HCT116 (cell line): ENCODE results near the gene RAB40AL. TPM values are rescaled to one million over a fixed set of nuclear protein-coding genes. Genes with fewer than 3 reads are reported as not detected.

Experiments
- ATAC-seq: fragments of 200-7000 bp; cut with Tn5 transposase; 2 replicates; pipeline ENCODE4 v1.9.1; 2020; ENCODE audit warnings: mild to moderate bottlenecking, moderate library complexity
- BruUV-seq: library from RNA; stranded (reverse); fragments of 400-500 nt; replicated peaks from 2 replicates; lab custom pipeline; 2021; lab: Mats Ljungman, UMichigan
- CTCF ChIA-PET: fragments of 300-600 bp; sonication (Branson Sonifier 250); formaldehyde crosslinking; loops from one replicate; lab custom pipeline; 2021; ENCODE audit warnings: antibody characterized with exemption; lab: Charles Lee
- POLR2A ChIA-PET: fragments of 300-600, 350-600 bp; sonication (Branson Sonifier 250); formaldehyde crosslinking; loops from one replicate; lab custom pipeline; 2021; ENCODE audit warnings: antibody characterized with exemption; lab: Charles Lee
- RAD21 ChIA-PET, 2 experiments: fragments of 300-600 bp; sonication (Branson Sonifier 250); formaldehyde crosslinking; loops; one replicate each; lab custom pipeline; 2023; ENCODE audit warnings: low total read pairs in 2 of 2; ENCODE audit not compliant: uncharacterized antibody in 2 of 2, unreplicated experiment in 2 of 2, low non-redundant PET in 1 of 2; lab: Charles Lee
- DNase-seq: peaks from one replicate; pipeline ENCODE4 v3.0.0-alpha.2; 2010; ENCODE audit warnings: low read depth, low spot score
- H2AFZ ChIP-seq: fragments of 200-600 bp; shearing (Covaris generic), sonication (generic); 2 replicates; pipeline ENCODE4 v1.6.1; 2017; ENCODE audit warnings: low read depth, mixed run types, mixed read lengths, antibody characterized with exemption, low read length; ENCODE audit not compliant: poor library complexity, severe bottlenecking
- H3K27ac ChIP-seq: 2 replicates; pipeline ENCODE4 v1.5.1; 2012; ENCODE audit warnings: low read depth, low read length
- H3K27me3 ChIP-seq: fragments of 200-600 bp; sonication (generic); 2 replicates; pipeline ENCODE4 v1.6.1; 2016; ENCODE audit warnings: mixed run types, low read length, mixed read lengths; ENCODE audit not compliant: insufficient read depth
- H3K36me3 ChIP-seq, 2 experiments: fragments of 200-500 bp in 1 of 2; fragments of 200-600 bp in 1 of 2; sonication (Bioruptor generic) in 1 of 2; sonication (generic) in 1 of 2; 2 replicates each; pipeline versions ENCODE4 v1.5.1 to v1.6.1; 2014 to 2016; ENCODE audit warnings: low read length in 2 of 2, inconsistent platforms in 1 of 2, mixed read lengths in 1 of 2, mixed run types in 1 of 2; ENCODE audit not compliant: insufficient read depth in 2 of 2, control insufficient read depth in 1 of 2
- H3K4me1 ChIP-seq, 2 experiments: fragments of 200-600 bp in 1 of 2; sonication (generic) in 1 of 2; 2 replicates each; pipeline versions ENCODE4 v1.5.1 to v1.6.1; 2012 to 2017; ENCODE audit warnings: low read length in 2 of 2, inconsistent platforms in 1 of 2, mild to moderate bottlenecking in 1 of 2, mixed read lengths in 1 of 2, mixed run types in 1 of 2, moderate library complexity in 1 of 2; ENCODE audit not compliant: insufficient read depth in 2 of 2, control insufficient read depth in 1 of 2
- H3K4me2 ChIP-seq: fragments of 200-600 bp; sonication (generic); 2 replicates; pipeline ENCODE4 v1.6.1; 2017; ENCODE audit warnings: mixed run types, low read length, mixed read lengths
- H3K4me3 ChIP-seq, 2 experiments: fragments of 200-600 bp in 1 of 2; sonication (generic) in 1 of 2; replicated peaks in 1 of 2; 2 replicates each; pipeline ENCODE4 v1.5.1; 2011 to 2016; ENCODE audit warnings: low read length in 2 of 2, control low read depth in 1 of 2, low read depth in 1 of 2, mild to moderate bottlenecking in 1 of 2, mixed read lengths in 1 of 2, mixed run types in 1 of 2
- H3K79me2 ChIP-seq: fragments of 200-600 bp; sonication (generic); 2 replicates; pipeline ENCODE4 v1.6.1; 2017; ENCODE audit warnings: mild to moderate bottlenecking, mixed run types, low read length, moderate library complexity, mixed read lengths; ENCODE audit not compliant: insufficient read depth
- H3K9ac ChIP-seq: fragments of 200-600 bp; sonication (generic); 2 replicates; pipeline ENCODE4 v1.6.1; 2016; ENCODE audit warnings: low read length, mixed read lengths
- H3K9me2 ChIP-seq: fragments of 200-600 bp; sonication (generic), shearing (Covaris generic); 2 replicates; pipeline ENCODE4 v1.6.1; 2017; ENCODE audit warnings: mixed run types, mild to moderate bottlenecking, moderate library complexity; ENCODE audit not compliant: insufficient read depth
- H3K9me3 ChIP-seq, 2 experiments: fragments of 200-500 bp in 1 of 2; fragments of 200-600 bp in 1 of 2; sonication (Bioruptor generic) in 1 of 2; sonication (generic) in 1 of 2; 2 replicates each; pipeline ENCODE4 v1.6.1; 2014 to 2017; ENCODE audit warnings: low read length in 2 of 2, mixed read lengths in 2 of 2, inconsistent platforms in 1 of 2, low read depth in 1 of 2, mild to moderate bottlenecking in 1 of 2, mixed run types in 1 of 2, moderate library complexity in 1 of 2; ENCODE audit not compliant: control insufficient read depth in 1 of 2, insufficient read depth in 1 of 2
- H4K20me1 ChIP-seq: fragments of 200-600 bp; sonication (generic), shearing (Covaris generic); 2 replicates; pipeline ENCODE4 v1.6.1; 2017; ENCODE audit warnings: mixed run types, mild to moderate bottlenecking, moderate library complexity; ENCODE audit not compliant: insufficient read depth
- ATF3 ChIP-seq: IDR thresholded peaks from 2 replicates; pipeline ENCODE4 v1.6.1; 2012
- CBX3 ChIP-seq: IDR thresholded peaks from 2 replicates; pipeline ENCODE4 v1.6.1; 2012; ENCODE audit warnings: low read depth
- CEBPB ChIP-seq: IDR thresholded peaks from 2 replicates; pipeline ENCODE4 v1.6.1; 2012; ENCODE audit warnings: low read depth
- FOSL1 ChIP-seq: IDR thresholded peaks from 2 replicates; pipeline ENCODE4 v1.6.1; 2012; ENCODE audit warnings: low read depth
- JUND ChIP-seq: IDR thresholded peaks from 2 replicates; pipeline ENCODE4 v1.6.1; 2012
- RAD21 ChIP-seq: IDR thresholded peaks from 2 replicates; pipeline ENCODE4 v1.6.1; 2012; ENCODE audit warnings: low read depth, mild to moderate bottlenecking
- REST ChIP-seq: IDR thresholded peaks from 2 replicates; pipeline ENCODE4 v1.6.1; 2012; ENCODE audit warnings: low read depth
- SRF ChIP-seq: IDR thresholded peaks from 2 replicates; pipeline ENCODE4 v1.6.1; 2012; ENCODE audit warnings: low read depth
- TCF7L2 ChIP-seq: IDR thresholded peaks from 2 replicates; pipeline ENCODE4 v1.7.0; 2011; ENCODE audit warnings: borderline replicate concordance, inconsistent platforms; ENCODE audit not compliant: insufficient read depth, insufficient read length; ENCODE audit errors: extremely low read depth
- ZFX ChIP-seq: fragments of 450-650 bp; IDR thresholded peaks from 2 replicates; pipeline ENCODE4 v1.6.1; 2017
- ZNF274 ChIP-seq: fragments of 200-500 bp; sonication (Bioruptor generic); IDR thresholded peaks from 2 replicates; pipeline ENCODE4 v1.6.1; 2014; ENCODE audit warnings: mild to moderate bottlenecking, low read depth, low read length, inconsistent platforms
- intact Hi-C: fragments of 100-400 bp; cut with micrococcal nuclease; formaldehyde crosslinking; loops from 2 replicates; pipeline ENCODE4 v1.10.0; 2022
- total RNA-seq: library from RNA; stranded (reverse); gene quantifications from one replicate; pipeline ENCODE4 v1.2.1, GENCODE V29; 2021; ENCODE audit not compliant: unreplicated experiment

Gene RAB40AL
- total RNA-seq, 1 experiment from 2014 or later: 0.84 TPM

DNA sequence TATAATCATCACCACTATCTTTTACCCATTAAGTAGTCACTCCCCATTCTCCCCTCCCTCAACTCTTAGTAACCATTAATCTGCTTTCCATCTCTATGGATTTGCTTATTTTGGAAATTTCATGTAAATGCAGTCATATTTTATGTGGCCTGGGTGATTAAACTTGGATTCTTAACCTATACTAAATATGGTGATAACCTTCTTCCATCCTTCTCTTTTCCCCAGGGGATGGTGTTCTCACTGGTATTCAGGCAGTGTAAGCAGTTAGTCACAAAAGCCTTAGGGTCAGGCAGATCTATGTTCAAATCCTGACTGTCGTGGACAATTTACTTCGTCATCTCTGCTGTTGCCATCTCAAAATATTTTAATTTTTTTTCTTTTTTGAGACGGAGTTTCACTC lies 29.6 kb downstream of the RAB40AL start:
- no peak overlapping the region for H2AFZ ChIP-seq
- DNase-seq (no peak), ATAC-seq (no peak)
- H3K4me3 ChIP-seq: no peak overlapping the region
- no peak for TF ChIP-seq ZFX
- no peak for TF ChIP-seq CEBPB
- TF ChIP-seq CBX3: no peak
- TF ChIP-seq RAD21: no peak
- no peak for TF ChIP-seq ATF3
- no peak for TF ChIP-seq SRF
- TF ChIP-seq JUND: no peak
- no peak for TF ChIP-seq TCF7L2
- TF ChIP-seq FOSL1: no peak
- TF ChIP-seq ZNF274: no peak
- no peak for TF ChIP-seq REST
- H3K9ac ChIP-seq: no peak overlapping the region
- POLR2A ChIA-PET: no interaction called here
- H3K27ac ChIP-seq: no peak overlapping the region
- H3K27me3 ChIP-seq: no peaks in the 10 kb centered on the region
- H3K9me2 ChIP-seq: no peaks in the 10 kb centered on the region
- H3K36me3 ChIP-seq: no peaks in the 10 kb centered on the region
- CTCF ChIA-PET: no interaction called here
- RAD21 ChIA-PET: no interaction called here
- H3K9me3 ChIP-seq: no peaks in the 10 kb centered on the region
- no peaks in the 10 kb centered on the region for H3K4me1 ChIP-seq
- H4K20me1 ChIP-seq: no peaks in the 10 kb centered on the region
- H3K4me2 ChIP-seq: no peak overlapping the region
- no TSS peak for BruUV-seq
- intact Hi-C loops: no loop called here
- no peaks in the 10 kb centered on the region for H3K79me2 ChIP-seq
